HepG2 (cell line): Measurements from ENCODE around the gene CFAP73. TPM values are rescaled to one million over a fixed set of nuclear protein-coding genes. Genes with fewer than 3 reads are reported as not detected.
A peak's percentile ranks its signal among the peaks of the same experiment; 100 is the strongest.

Source experiments
- AHDC1 ChIP-seq: sonication (generic); formaldehyde crosslinking; IDR thresholded peaks from 2 replicates; pipeline ENCODE4 v1.5.1; 2020; ENCODE audit warnings: mild to moderate bottlenecking, missing genetic modification reagents, borderline replicate concordance
- CERS6 ChIP-seq: sonication (generic); formaldehyde crosslinking; IDR thresholded peaks from 2 replicates; pipeline ENCODE4 v1.5.0; 2020; ENCODE audit warnings: missing genetic modification reagents
- ELK4 ChIP-seq: sonication (generic); formaldehyde crosslinking; IDR thresholded peaks from 2 replicates; pipeline ENCODE4 v1.9.0; 2021; ENCODE audit warnings: missing genetic modification reagents, borderline replicate concordance
- FOXC1 ChIP-seq: sonication (generic); formaldehyde crosslinking; IDR thresholded peaks from 2 replicates; pipeline ENCODE4 v1.8.0; 2022; ENCODE audit warnings: mild to moderate bottlenecking, missing genetic modification reagents, borderline replicate concordance
- HNF4A ChIP-seq: sonication (generic); formaldehyde crosslinking; IDR thresholded peaks from 2 replicates; pipeline ENCODE4 v1.4.0; 2020; ENCODE audit warnings: missing genetic modification reagents
- HNF4G ChIP-seq, 2 experiments: sonication (generic) in 1 of 2; formaldehyde crosslinking in 1 of 2; IDR thresholded peaks; 2 replicates each; pipeline versions ENCODE4 v1.4.0 to v1.6.1; 2011 to 2020; ENCODE audit warnings: borderline replicate concordance in 2 of 2, low read depth in 2 of 2, mild to moderate bottlenecking in 2 of 2, low read length in 1 of 2, missing genetic modification reagents in 1 of 2, moderate library complexity in 1 of 2
- LCORL ChIP-seq, 2 experiments: fragments of 450-650 bp in 1 of 2; sonication (generic) in 1 of 2; formaldehyde crosslinking in 1 of 2; IDR thresholded peaks; 2 replicates each; pipeline versions ENCODE4 v1.5.0 to v1.6.1; 2017 to 2020; ENCODE audit warnings: antibody characterized with exemption in 1 of 2, missing genetic modification reagents in 1 of 2
- NFKB2 ChIP-seq: sonication (generic); formaldehyde crosslinking; IDR thresholded peaks from 2 replicates; pipeline ENCODE4 v1.4.0; 2020; ENCODE audit warnings: missing genetic modification reagents, borderline replicate concordance
- TBX2 ChIP-seq: sonication (generic); formaldehyde crosslinking; IDR thresholded peaks from 2 replicates; pipeline ENCODE4 v1.5.0; 2020; ENCODE audit warnings: missing genetic modification reagents, mild to moderate bottlenecking, borderline replicate concordance
- ZBTB34 ChIP-seq: sonication (generic); formaldehyde crosslinking; IDR thresholded peaks from 2 replicates; pipeline ENCODE4 v1.8.0; 2022; ENCODE audit warnings: mild to moderate bottlenecking, missing genetic modification reagents
- ZFY ChIP-seq: sonication (generic); formaldehyde crosslinking; IDR thresholded peaks from 2 replicates; pipeline ENCODE4 v1.4.0; 2020; ENCODE audit warnings: missing genetic modification reagents
- ZNF770 ChIP-seq: sonication (generic); formaldehyde crosslinking; IDR thresholded peaks from 2 replicates; pipeline ENCODE4 v1.5.0; 2020; ENCODE audit warnings: mild to moderate bottlenecking, missing genetic modification reagents
- ZNF788 ChIP-seq: sonication (generic); formaldehyde crosslinking; IDR thresholded peaks from 2 replicates; pipeline ENCODE4 v1.5.0; 2020; ENCODE audit warnings: mild to moderate bottlenecking, missing genetic modification reagents, borderline replicate concordance
- ZNF792 ChIP-seq: IDR thresholded peaks from 2 replicates; pipeline ENCODE4 v1.6.1; 2016
- polyA plus RNA-seq, 8 experiments: library from polyadenylated mRNA; depleted of rRNA in 3 of 8; stranded (reverse) in 7 of 8; unstranded in 1 of 8; fragments of >200 nt; fragmentation: Illumina TruSeq in 4 of 8; extraction: Trizol in 4 of 8; gene quantifications; 2 replicates each; pipeline versions ENCODE4 v1.2.1 to v1.2.3, GENCODE V29; 2011 to 2016; ENCODE audit warnings: low read depth in 4 of 8, missing spikeins in 1 of 8, mixed read lengths in 1 of 8; ENCODE audit not compliant: insufficient read depth in 1 of 8
- total RNA-seq, 5 experiments: library from RNA; depleted of rRNA; stranded (reverse); fragments of >200 nt; fragmentation: Illumina TruSeq; extraction: Trizol; gene quantifications; 2 replicates each; pipeline ENCODE4 v1.2.3, GENCODE V29; 2016; ENCODE audit warnings: low read depth in 1 of 5

The CFAP73 gene
- total and polyA plus RNA-seq, 2 of the 13 experiments (the other 11 are each of a cell fraction or from before 2014, with no cell fraction given), result not detected

- TF ChIP-seq AHDC1, result no peak
- TF ChIP-seq TBX2 (CRISPR knock-in tag), result peak; percentile 31; the same call in 1 of the 2 replicates
- TF ChIP-seq ZNF792 (CRISPR knock-in tag), result 0 out of 2 replicates have a peak, but pooled peaks have one; percentile 47
- no peak for TF ChIP-seq ZBTB34 (CRISPR knock-in tag)
- 0 out of 2 replicates have a peak, but pooled peaks have one; percentile 29 for TF ChIP-seq ZFY (CRISPR knock-in tag)
- TF ChIP-seq FOXC1 (CRISPR knock-in tag), result peak; percentile 48; the same call in 1 of the 2 replicates
- TF ChIP-seq HNF4G (IDR thresholded peaks at IDR 0.05; ENCODE audit: borderline replicate concordance, low read depth, low read length), result no peak
- TF ChIP-seq HNF4G (CRISPR knock-in tag; IDR thresholded peaks at IDR 0.05; ENCODE audit: borderline replicate concordance, low read depth), result 0 out of 2 replicates have a peak, but pooled peaks have one; percentile 26
- TF ChIP-seq NFKB2 (CRISPR knock-in tag), result peak; percentile 62; the same call in 1 of the 2 replicates
- peak; percentile 5; the same call in 1 of the 2 replicates for TF ChIP-seq HNF4A (CRISPR knock-in tag)
- TF ChIP-seq ZNF770 (CRISPR knock-in tag), result peak; percentile 64; the same call in 1 of the 2 replicates
- no peak for TF ChIP-seq ELK4 (CRISPR knock-in tag)
- no peak for TF ChIP-seq LCORL (IDR thresholded peaks at IDR 0.05)
- TF ChIP-seq LCORL (CRISPR knock-in tag; IDR thresholded peaks at IDR 0.05), result peak; percentile 62; the same call in 1 of the 2 replicates
- TF ChIP-seq CERS6 (CRISPR knock-in tag), result no peak
- TF ChIP-seq ZNF788 (CRISPR knock-in tag), result peak; percentile 64; the same call in 1 of the 2 replicates
These were observed 3.6 kb downstream of the CFAP73 start (continued) for GRCh38 chr12:113152835-113153814.
